GM19463 (cell line): ENCODE results near the gene PRRT1.
"Not testable (repeated sequence)": the region's sequence is repeated elsewhere in the genome, so short reads cannot be mapped to it uniquely, and the experiment has no call there.

Experiments used
- ATAC-seq: cut with Tn5 transposase; IDR thresholded peaks from one replicate; pipeline ENCODE4 v1.9.1; 2021; ENCODE audit warnings: mild to moderate bottlenecking, moderate library complexity; ENCODE audit not compliant: unreplicated experiment

PRRT1 gene

DNA sequence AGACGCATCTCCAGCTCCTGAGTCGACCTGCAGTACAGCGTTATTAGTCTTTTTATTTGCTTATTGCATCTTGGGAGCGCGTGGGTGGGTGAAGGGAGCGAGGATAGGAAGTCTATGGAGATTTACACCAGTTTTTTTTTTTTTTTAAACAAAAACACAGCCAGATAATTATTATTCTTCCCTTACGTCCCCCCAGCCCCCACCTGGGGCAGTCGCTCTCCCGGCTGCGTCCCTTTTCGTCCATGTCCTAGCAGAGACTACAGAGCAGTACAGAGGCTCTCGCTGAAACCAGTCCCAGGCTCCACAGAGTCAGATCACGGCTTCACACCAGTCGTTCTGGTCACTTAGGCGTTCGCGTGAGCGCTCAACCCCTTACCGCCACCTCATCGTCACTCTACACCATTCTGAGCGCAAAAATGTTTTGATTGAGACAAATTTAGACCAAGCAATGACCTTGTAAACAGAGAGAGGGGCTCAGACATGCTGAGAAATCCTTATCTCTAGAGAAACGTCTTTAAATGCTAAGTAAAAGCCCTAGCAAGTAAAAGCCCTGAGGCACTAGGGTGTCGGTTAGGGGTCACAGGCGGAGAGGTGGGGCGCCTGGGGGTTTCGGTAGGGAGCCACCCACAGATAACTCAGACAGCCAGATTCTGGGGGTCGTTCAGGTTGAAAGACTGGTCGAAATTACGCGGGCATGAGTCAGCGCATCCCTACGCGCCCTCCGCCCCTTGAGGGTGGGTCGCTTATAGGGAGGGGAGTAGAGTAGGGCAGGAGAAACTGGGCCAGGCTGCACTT is 1.2 kb upstream of the PRRT1 start:
- no peak for ATAC-seq

DNA sequence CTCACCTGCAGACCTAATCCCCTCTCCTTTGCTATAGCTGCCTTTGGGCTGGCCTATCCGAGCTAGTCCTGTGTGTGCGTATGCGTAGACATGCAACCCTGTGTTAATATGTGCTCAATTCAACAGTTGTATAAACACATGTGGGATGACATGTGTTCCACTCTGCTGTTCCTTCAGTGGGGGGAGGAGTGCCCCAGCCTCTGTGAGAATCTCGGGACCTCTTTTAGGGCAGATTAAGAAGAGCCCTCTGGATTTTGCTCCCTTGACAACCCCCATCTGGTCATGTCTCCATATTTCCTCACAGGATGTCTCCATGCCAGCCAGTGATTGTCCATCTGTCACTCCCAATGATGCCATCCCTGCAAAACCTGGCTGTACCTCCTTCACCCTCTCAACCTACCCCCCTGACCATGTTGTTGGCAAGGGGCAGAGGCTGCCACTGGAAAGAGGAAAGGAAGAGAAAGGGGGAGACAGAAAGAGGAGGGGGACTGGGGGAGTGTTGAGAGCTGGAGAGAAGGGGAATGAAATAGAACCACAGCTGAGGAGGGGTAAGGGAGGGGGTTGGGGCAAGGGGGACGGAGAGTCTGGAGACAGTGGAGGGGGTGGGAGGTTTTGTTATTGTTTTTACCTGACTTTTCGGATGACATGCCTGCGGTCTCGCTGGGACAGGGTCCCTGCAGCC is 417 bp downstream of the PRRT1 start:
- no peak for ATAC-seq

DNA sequence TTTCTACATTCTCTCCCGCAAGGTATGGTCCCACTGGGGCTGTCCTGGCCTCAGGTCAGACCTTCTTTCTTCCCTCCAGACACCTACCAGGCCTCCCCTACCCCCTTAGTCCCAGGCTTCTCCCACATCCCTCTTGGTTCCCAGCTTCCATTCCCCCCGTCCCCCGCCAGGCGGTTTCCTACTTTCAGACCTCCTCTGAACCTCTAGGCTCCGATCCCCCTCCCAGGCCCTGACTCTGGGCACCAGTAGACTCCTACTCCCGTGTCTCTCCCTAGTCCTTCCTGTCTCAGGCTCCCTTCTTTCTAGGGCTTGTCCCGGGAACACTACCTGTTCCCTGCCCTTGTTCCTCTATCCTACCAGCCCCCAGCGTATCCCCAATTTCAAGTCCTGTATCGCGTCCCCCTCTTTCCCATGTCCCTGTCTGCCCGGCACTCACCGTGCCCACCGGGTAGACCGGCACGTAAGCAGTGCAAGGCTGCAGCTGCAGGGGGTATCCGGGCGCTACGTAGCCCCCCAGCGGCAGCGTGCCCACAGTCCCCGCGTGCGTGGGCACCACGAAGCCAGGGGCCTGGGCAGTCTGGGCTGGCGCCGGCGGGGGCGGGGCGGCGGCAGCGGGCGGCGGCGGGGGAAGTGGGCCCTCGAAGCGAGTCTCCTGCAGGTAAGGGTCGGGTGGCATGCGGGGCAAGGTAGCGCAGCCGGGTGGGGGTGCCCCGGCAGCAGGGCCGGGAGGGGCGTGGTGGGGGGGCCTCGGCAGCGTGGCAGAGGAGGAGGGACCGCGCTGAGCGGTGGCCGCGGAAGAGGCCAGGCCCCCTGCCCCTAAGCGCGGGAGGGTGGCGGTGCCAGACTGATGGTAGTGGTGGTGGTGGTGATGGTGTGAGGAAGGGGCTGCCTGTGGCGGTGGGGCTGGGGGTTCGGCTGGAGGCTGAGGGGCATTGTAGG is 1.5 kb downstream of the PRRT1 start:
- no peak for ATAC-seq

DNA sequence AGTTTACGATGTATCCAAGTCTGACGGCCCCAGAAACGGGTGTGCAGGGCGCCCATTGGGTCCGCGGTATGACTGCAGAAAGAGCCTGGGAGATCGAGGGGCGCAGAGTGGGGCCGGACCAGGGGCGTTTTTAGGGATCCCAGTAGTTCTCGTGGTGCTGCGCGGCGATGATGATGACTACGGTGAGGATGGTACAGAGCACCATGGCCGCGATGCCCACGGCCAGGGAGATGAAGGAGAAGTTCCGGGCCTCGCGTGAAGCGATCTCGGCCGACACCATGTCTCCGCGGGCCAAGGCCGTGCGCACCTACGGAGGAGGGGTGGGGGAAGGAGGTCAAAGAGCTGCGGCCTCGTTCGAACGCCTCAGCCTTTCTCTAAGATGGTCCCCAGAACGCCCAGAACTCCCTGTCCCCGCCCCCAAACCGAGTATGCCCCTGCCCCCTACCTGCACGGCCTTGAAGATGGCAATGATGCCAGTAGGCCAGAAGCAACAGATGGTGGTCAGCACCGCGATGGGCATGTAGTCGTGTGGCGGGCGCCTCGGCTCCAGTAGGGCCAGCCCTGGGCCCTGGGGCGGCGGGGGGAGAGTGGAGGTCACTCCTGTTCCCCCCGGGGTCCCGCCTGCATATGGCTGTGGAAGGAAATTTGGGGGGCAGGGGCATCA is 2.5 kb downstream of the PRRT1 start:
- ATAC-seq, result no peak

DNA sequence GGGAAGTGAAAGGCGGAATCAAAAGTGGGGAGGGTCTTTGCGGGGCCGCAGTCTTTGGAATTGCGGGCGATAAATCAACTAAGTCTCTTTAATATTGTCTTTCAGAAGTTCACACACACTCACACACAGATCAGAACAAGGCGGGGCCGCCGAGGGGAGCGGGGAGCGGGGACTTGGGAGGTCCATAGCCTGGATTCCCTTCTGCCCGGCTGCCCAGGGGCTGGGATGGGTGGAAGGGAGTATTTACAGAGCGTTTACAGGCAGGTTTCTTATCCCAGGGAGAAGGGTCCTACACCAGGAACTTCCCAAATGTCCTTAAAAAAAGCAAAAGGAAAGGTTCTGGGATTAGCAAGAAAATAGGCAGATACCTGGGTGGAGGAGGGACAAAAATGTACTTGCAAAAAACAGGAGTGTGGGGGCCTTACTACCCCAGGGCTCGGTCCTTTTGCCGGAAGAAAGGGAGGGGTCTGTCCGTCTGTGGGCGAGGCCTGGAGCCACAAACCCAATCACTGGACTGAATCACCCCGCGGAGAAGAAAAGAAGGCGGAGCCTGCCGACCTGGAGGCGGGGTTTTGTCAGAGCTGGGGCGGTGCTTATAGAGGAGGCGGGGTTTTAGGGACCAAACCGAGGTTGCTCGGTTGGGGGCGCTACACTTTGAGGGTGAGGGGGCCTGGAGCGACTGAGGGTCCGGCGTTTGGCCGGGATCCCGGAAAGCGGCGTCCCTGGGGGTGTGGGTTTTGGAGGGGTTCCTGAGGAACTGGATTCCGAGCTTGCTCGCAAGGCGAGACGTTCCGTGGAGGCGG is 3.2 kb downstream of the PRRT1 start:
- ATAC-seq, result no peak

DNA sequence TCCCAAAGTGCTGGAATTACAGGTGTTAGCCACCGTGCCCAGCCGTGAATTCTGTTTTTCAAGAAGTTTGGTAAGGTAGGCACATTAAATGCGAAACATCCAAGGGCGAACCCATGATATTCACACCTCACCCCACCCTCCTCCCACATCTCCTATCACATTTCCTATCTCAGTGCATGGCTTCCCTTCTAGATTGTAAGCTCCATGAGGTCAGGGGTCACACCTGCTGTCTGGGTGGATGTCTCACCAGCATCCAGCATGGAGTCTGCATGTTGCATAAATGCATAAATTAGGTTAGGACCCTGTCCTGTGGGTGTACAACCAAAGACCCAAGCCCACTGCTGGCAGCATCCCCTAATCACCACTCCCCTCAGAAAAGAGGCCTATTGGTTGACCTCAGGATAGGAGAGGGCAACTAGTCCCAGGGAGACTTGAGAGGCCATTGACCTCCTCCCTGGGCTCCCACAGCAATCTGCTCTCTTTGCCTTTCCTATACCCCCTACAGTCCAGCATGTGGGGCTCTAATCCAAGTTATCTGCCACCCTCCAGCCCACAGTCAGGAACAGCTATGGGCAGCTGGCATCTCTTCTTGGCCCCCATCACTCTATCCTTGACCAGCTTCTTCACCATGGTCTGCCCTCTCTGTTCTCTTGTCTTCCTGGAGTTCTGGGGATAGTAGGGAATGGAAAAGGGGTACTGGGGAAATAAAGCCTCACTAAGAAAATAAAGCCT is 4.2 kb downstream of the PRRT1 start:
- no peak for ATAC-seq

DNA sequence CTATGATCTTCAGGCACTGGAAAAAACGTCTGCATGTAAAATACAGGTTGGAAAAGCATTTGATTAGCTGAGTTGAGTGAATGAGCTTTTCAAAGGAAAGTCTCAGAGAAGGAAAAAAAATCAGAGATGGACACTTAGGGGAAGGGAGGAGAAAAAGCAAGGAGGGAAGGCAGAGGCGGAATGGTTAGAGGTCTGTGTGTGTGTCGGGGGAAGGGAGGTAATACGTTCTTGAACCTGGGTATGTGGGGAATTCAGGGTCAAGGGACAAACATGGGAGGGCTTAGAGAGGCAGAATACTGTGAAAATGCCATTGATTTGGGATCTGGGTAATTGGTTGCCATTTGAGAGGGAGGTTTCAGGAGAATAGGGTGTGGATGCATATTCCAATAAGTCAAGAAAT is 5.1 kb downstream of the PRRT1 start:
- ATAC-seq, result no peak

DNA sequence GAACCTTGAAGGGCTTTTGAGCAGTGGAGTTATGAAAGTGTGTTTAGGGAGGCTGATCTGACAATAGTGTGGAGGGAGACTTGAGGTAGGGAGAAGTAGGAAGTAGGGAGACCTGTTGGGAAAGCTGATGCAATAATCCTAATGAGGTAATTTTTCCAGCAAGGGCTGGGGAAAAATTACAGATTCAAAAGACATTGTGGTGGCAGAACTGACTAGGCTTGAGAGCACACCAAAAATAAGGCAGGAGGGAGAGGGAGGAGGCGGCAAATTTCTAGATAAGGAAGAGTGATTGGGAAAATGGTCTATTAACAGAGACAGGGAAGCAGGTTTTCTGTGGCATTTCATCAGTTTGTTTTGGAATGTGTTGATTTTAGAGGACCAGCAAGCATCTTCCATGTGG is 5.5 kb downstream of the PRRT1 start:
- ATAC-seq, result no peak

DNA sequence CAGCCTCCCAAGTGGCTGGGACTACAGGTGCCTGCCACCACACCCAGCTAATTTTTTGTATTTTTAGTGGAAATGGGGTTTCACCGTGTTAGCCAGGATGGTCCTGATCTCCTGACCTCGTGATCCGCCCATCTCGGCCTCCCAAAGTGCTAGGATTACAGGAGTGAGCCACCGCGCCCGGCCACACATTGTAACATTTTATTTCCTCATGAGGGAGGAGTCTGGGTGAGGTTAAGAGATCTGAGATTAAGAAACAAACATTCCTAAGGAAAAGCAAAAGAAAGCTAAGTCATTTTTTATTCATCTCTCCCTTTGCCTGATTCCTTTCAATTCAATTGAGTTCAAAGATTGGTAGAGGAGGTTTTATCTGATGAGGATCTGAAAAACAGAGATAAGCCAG is 7.5 kb downstream of the PRRT1 start:
- not testable (repeated sequence) for ATAC-seq

DNA sequence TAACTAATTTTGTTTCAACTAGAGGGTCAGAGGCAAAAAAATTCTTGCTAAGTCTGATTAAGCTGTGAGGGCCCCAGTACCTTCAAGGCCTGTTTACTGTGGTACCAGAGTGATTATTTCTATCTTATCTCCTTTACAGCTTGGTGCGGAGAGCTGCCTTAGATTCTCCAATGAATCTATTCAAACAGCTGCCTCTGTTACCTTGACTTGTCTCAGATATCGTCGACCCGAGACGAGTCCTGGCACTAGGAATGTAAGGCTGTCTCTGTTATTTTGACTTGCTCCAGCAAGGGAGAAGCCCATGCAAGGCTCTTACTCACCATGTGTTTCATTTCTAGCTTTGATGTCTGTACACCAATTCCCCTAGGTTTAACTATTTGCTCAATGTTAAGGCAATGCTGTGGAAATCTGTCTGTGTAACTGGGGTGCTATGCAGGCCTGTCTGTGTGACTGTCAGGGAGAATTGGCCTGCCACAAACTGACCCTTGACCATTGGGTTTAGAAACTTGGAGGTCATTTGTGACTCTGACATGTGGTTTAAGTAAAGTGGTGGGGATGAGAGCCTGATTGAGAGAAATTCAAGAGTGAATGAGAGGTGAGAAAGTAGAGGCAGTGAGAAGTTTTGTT is 11.2 kb downstream of the PRRT1 start:
- no peak for ATAC-seq

DNA sequence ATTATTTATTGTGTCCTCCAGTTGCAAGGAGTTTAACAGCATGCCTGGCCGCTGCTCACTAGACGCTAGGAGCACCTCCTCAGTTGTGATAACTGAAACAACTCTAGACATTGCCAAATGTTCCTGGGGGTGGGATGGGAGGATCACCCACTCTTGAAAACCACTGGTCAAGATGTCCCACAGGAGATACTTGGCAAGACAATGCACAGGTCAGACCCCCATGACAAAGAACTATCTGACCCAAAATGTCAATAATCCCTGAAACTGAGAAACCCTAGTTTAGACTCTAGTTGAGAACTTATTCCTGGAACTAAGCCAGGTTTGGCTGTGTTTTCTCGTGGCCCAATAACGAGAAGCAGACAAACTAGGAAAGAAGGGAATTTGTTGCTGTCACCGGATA is 12.1 kb downstream of the PRRT1 start:
- no peak for ATAC-seq

DNA sequence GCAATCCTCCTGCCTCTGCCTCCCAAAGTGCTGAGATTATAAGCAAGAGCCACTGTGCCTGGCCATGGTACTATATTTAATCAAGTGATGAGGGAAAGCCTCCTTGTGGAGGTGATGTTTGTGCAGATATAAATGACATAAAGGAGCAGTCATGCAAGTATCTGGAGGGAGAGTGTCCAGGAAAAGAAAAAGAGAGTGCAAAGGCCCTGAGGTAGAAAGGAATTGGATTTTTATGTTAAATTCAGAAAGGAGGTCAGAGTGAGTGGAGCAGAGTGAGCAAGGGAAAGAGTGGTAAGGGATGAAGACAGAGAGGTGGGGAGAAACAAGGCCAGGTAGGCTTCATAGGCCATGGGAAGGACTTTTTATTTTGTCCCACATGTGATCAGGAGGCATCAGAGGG is 14.3 kb downstream of the PRRT1 start:
- no peak for ATAC-seq

DNA sequence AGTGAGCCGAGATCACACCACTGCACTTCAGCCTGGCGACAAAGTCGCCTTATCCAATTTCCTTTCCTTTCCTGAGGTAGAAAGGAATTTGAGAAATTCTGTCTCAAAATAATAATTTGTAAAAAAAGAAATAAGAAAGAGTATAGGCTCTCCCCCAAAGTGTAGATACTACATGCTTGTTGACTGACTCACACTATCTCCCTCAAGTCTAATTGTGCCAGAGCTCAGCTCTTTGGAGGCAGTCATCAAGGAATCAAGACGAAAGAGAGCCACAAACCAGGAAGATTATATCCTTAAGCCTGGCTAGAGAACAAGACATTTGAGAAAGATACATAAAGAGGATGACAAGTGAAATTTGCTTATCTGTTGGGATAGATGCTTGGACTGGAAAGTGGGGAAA is 18.0 kb downstream of the PRRT1 start:
- ATAC-seq, result no peak

DNA sequence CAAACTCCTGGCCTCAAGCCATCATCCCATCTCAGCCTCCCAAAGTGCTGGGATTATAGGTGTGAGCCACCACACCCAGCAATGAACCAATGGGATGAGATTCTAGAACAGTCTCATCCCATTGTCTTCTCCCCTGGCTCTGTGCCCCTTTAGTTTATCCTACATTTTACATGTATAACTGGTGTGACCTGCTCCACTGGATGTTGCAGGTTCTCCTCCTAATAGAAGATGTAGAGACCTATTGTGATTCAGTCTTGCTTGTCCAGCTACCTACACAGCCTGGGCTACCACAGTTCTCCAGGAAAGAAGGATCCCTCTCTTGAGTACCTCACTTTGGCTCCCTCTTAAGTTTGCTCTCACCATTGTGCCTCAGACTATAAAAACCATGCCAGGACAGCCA is 19.6 kb downstream of the PRRT1 start:
- ATAC-seq, result no peak

DNA sequence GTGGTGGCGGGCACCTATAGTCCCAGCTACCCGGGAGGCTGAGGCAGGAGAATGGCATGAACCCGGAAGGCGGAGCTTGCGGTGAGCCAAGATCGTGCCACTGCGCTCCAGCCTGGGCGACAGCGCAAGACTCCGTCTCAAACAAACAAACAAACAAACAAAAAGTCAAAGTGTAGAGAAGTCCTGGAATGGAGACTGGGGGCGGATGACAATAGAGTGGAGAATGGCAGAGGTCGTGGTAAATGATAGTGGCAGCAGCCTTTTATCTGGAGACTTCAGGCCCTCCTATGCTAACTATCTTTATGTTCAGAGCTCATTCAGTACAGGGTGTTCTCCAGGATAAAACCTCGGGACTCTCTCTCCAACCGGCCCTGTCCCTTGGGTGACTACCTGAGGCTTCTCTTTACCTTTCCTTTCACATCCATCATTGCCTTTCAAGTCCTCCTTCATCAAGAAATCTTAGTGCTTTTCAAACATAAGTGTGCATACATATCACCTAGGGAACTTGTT is 20.2 kb downstream of the PRRT1 start:
- no peak for ATAC-seq

DNA sequence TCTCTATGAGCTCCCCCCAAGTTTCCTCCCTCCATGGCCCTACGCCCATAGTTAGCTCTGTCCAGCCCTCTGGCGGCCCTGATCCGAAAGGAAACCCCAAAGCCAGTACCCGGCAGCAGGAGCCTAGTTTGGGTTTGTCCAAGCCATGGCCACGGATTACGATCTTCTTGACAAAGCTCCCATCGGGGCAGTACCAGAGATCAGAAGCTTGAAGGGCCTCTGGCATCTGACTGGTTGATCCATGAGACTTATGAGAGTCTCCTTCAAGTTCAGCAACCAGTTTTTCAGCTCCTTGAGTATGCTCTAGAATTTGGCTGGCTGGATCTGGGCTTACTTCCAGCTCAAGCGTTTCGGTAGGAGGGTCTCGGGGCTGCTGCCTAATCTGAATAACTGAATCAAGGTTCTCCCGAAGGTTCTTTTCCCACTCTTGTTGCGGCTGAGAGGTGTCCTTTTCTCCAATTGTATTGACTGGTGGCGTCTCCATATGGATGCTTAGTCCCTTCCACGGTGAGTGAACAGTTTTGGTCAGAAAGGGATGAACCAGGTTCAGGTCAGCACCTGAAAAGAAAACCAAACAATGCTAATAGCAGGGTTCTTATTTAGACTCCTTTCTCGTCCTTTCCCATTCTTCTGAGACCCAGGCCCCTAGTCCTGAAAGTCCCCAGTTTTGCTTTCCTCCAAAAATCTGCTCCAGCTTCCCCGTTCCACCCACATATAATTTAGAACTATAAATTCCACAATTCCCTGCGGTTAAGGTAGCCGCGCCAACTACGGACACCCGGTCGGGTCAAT is 22.2 kb downstream of the PRRT1 start:
- ATAC-seq, result no peak

DNA sequence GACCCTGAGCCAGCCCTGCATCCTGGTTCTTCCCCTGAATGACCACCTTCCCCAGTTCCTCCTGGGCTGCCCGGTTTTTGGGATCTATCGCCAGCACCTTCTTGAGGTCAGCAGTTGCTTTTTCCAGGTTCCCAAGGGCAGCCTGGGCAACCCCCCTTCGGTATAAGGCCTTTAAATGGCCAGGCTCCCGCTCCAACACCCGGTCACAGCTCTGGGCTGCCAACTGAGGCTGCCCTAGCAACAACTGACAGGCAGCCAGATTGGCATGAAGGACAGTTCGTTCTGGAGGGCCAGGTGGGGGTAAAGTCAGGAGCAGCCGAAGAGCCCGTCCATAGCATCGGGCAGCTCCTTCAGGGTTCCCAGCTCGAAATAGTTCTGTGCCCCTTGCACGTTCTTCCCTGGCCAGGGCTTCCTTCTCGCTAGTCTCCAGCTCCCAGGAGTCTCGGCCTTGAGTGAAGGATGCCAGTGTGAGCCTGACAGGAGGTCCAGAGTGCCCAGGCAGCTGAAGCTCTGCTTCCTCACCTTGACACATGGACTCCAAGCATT is 22.9 kb downstream of the PRRT1 start:
- ATAC-seq, result no peak
